ENCODE results near the gene OPCML.

The OPCML gene

DNA sequence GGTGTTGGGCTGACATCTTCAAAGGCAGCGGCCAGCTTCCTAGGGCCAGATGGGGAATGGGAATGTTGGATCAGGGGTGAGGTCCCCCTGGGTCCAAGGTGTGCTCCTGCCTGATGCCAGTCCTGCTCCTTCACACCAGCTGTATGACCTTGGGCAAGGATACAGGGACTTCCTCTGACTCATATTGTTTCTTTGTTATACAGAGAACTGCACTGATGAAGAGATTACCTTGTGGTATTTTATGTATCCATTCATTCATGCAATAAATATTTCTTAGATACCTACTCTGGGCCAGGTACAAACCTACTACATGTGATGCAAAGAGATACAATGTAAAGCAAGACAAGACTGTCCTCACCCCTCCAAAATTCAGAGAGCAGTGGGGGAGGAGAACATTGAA, 3.9 kb upstream of the OPCML start:
- no peak for DNase-seq

DNA sequence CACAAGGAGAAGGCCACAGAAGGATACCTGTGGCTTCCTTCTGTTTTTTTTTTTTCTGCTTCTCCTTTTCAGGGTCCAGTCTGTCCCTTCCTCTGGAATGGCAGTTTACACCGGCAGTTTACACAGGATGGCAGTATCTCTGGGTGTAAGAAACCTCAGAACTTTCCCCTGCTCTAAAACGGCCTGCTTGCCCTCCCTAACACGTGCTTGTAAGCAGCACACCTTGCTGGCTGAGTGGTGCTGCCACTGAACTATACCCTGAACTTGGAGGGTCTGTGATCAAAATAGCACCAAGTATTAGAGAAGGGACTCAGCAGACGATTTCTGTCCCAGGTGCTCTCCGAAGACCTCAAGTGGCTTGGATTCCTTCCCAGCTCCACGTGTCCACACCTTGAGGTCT, 904 bp upstream of the OPCML start:
- DNase-seq, result no peak

DNA sequence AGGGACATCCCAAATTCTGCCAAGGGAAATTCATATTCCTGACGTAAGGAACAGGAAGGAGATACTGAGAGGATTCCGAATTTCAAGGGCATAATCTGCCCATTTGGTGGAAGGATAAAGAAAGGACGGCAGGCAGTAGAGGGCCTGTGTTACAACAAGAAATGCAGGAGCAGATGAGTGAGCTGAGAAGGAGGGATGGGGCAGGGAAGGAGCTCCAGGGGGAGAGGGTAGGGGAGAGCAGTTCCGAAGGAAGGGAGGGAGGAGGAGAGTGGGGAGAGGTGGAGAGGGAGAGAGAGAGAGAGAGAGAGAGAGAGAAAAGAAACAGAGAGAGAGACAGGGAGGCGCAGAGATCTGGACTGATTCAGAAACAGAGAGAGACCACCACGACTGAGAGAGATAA, 843 bp downstream of the OPCML start:
- no peak for DNase-seq

- no peak for DNase-seq
Observed at GRCh38 chr11:133530501-133530835, 1.8 kb downstream of the OPCML start.

- no peak for DNase-seq
Observed at GRCh38 chr11:133529807-133530500, 2.3 kb downstream of the OPCML start.

GRCh38 chr11:133526790-133527189, 5.5 kb downstream of the OPCML start:
- DNase-seq, result no peak

GRCh38 chr11:133525976-133526375, 6.3 kb downstream of the OPCML start:
- DNase-seq, result no peak

GRCh38 chr11:133524488-133524887, 7.8 kb downstream of the OPCML start:
- no peak for DNase-seq

DNA sequence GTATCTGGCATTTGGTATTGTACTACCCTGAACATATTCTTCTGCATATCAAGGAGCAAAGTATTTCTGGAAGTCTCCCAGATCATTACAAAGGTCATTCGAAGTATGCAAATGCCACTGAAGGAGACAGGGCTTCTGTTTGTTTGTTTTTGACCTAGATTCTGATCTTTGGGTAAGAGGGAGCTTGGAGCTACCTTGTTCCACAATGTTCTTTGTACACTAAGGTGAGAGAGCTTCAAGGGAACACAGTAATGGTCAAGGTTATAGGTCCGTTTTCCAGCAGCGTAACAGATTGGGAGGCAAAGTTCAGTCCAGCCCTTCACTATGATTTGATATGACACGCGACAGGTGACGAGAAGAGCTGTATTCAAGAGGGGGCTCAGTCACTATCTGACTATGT, 10.0 kb downstream of the OPCML start:
- no peak for DNase-seq

- DNase-seq, result no peak
Observed at GRCh38 chr11:133521502-133521901, 10.8 kb downstream of the OPCML start.

GRCh38 chr11:133520707-133521106, 11.6 kb downstream of the OPCML start:
- DNase-seq, result no peak

DNA sequence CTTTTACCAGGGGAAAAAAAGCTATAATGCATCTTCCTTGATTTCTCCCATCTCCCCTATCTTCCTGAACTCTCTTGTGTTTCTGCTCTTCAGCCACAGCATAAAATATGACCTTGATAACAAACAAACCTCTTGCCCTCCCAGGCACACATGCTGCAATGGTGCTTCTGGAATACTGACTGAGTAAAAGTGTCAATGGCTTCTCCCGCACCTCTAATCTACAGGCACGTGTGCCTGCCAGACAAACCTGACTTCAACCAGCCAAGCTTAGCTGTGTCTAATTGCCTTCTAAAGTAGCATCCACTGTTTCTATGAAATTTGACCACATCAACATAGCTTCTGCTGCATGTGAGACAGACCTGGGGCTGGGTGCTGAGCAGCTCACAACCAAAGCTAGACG, 12.7 kb downstream of the OPCML start:
- DNase-seq, result no peak

DNA sequence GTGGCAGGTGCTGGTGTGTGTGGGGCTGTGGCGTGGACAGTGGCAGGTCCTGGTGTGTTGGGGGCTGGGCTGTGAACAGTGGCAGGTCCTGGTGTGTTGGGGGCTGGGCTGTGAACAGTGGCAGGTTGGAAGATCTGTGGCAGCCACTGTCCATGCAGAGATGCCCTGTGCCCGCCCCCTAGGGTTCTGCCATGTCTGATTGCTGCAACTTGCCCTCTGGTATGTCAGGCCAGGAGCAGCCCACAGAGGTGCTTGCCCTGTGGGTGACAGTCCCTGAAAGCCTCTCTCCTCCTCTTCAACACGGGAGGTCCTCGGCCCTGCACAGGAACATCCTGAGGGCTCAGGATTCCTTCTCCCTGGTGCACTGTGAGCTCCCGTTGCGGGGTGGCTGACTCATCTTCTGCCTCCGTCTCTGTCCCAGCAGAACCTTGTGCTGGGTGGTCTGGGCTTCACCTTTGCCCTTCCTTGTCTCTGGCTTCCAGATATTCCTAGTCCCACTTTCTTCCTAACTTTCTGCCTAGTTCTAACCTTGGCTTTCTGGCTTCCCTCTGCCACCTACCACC, 13.5 kb downstream of the OPCML start:
- DNase-seq, result no peak

- no peak for DNase-seq
Observed at GRCh38 chr11:133516845-133517244, 15.5 kb downstream of the OPCML start.

DNA sequence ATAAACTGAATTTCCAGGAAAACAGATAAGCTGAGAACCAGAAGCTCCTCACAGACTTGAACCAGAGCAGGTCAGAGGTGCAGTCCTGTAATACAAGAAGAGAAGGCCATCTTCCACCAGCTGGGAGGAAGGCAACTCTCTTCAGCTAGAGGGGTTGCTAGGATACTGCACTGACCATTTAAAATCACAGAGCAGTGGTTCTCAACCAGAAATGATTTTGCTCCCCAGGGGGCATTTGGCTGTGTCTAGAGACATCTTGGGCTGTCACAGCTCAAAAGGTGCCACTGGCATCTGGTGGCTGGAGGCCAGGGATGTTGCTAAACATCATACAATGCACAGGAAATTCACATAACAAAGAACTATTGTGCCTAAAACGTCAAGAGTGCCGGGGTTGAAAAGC, 17.2 kb downstream of the OPCML start:
- DNase-seq, result no peak

GRCh38 chr11:133509924-133510697, 22.2 kb downstream of the OPCML start:
- no peak for DNase-seq

DNA sequence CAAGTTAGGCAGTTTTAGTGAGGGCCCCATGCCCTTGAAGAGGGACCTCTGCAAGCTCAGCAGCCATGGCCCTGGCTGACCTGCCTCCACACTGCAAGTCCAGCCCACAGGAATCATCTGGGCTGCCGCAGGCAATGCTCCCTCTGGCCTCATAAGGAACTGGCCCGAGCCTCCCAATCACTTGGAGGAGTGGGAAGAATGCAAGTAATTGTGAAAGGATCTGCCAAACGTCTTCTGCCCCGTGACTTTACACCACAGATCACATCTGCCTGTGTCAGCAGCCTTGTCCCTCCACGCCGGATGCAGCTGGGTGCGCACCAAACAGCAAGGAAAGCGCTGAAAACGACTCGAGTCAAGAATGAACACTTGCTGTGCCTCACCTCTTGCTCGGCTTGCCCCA, 23.8 kb downstream of the OPCML start:
- DNase-seq, result no peak

- no peak for DNase-seq
Observed at GRCh38 chr11:133507185-133507584, 25.1 kb downstream of the OPCML start.

- no peak for DNase-seq
Observed at GRCh38 chr11:133506551-133507094, 25.7 kb downstream of the OPCML start.

- no peak for DNase-seq
Observed at GRCh38 chr11:133506023-133506422, 26.3 kb downstream of the OPCML start.

- no peak for DNase-seq
Observed at GRCh38 chr11:133504906-133505305, 27.4 kb downstream of the OPCML start.

- no peak for DNase-seq
Observed at GRCh38 chr11:133503776-133504175, 28.5 kb downstream of the OPCML start.

DNA sequence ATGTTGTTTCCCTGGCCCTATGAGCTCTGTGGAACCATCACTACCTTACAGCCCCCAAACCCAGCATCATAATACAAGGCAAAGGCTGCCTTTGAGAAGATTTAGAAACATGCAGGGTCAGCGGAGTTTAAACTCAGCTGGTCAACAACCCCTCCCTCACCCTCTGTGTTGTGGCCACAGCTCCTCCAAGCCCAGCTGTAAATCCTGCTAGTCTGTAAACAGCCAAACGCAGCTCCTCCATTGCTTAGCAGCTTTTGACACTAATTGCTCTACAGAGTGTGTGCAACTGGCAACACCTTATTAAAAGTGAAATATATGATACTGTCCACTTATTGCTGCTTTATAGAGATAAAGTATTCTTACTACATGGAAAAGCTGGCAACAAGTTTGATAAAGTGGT, 29.1 kb downstream of the OPCML start:
- DNase-seq, result no peak

All from CD4-positive, alpha-beta T cell treated with Interleukin-4 for 1 hour (primary cell).